Mucosa of stomach (tissue), 1 donor: ENCODE data around the gene NUMB.

ENCODE experiments used
- H3K27me3 ChIP-seq: one replicate; pipeline ENCODE4 v1.7.0; 2013; ENCODE audit warnings: mild to moderate bottlenecking, low read length; ENCODE audit not compliant: control insufficient read depth, insufficient read depth
- H3K36me3 ChIP-seq: one replicate; pipeline ENCODE4 v1.7.0; 2013; ENCODE audit warnings: low read length; ENCODE audit not compliant: control insufficient read depth, insufficient read depth
- H3K4me1 ChIP-seq: one replicate; pipeline ENCODE4 v1.7.0; 2013; ENCODE audit warnings: mild to moderate bottlenecking, low read length; ENCODE audit not compliant: control insufficient read depth, insufficient read depth
- H3K4me3 ChIP-seq: one replicate; pipeline ENCODE4 v1.7.0; 2013; ENCODE audit warnings: low read length
- H3K9ac ChIP-seq: one replicate; pipeline ENCODE4 v1.7.0; 2013; ENCODE audit warnings: mild to moderate bottlenecking, low read length, moderate library complexity
- H3K9me3 ChIP-seq: one replicate; pipeline ENCODE4 v1.7.0; 2013; ENCODE audit warnings: mild to moderate bottlenecking, low read length, moderate library complexity; ENCODE audit not compliant: control insufficient read depth
- donor health status: Pancreatic carcinoma.

NUMB gene

GRCh38 chr14:73261075-73261474 is 197.3 kb downstream of the NUMB start:
- Histone ChIP-seq H3K9ac (no peak overlapping the region), H3K36me3 (no peaks in the 10 kb centered on the region)

GRCh38 chr14:73260574-73260973 is 197.8 kb downstream of the NUMB start:
- H3K4me1 ChIP-seq: no peaks in the 10 kb centered on the region
- H3K9me3 ChIP-seq: no peaks in the 10 kb centered on the region
- H3K4me3 ChIP-seq: no peak overlapping the region
- no peaks in the 10 kb centered on the region for H3K27me3 ChIP-seq
- H3K9ac ChIP-seq: no peak overlapping the region
- H3K36me3 ChIP-seq: no peaks in the 10 kb centered on the region

More at GRCh38 chr14:73261075-73261474, 197.3 kb downstream of the NUMB start:
- Histone ChIP-seq H3K4me1 (no peaks in the 10 kb centered on the region), H3K4me3 (no peak overlapping the region), H3K9me3 (no peaks in the 10 kb centered on the region), H3K27me3 (no peaks in the 10 kb centered on the region)

GRCh38 chr14:73259837-73260236 is 198.5 kb downstream of the NUMB start:
- Histone ChIP-seq H3K27me3 (no peaks in the 10 kb centered on the region), H3K36me3 (no peaks in the 10 kb centered on the region), H3K4me1 (no peaks in the 10 kb centered on the region), H3K4me3 (no peak overlapping the region), H3K9ac (no peak overlapping the region), H3K9me3 (no peaks in the 10 kb centered on the region)

- Histone ChIP-seq H3K36me3 (no peaks in the 10 kb centered on the region), H3K27me3 (no peaks in the 10 kb centered on the region), H3K4me1 (no peaks in the 10 kb centered on the region), H3K9me3 (no peaks in the 10 kb centered on the region), H3K4me3 (no peak overlapping the region), H3K9ac (no peak overlapping the region)
Measured at GRCh38 chr14:73258845-73259611, 199.3 kb downstream of the NUMB start.

GRCh38 chr14:73258076-73258475 is 200.3 kb downstream of the NUMB start:
- Histone ChIP-seq H3K9ac (no peak overlapping the region), H3K36me3 (no peaks in the 10 kb centered on the region), H3K4me3 (no peak overlapping the region), H3K27me3 (no peaks in the 10 kb centered on the region), H3K9me3 (no peaks in the 10 kb centered on the region), H3K4me1 (no peaks in the 10 kb centered on the region)

GRCh38 chr14:73255693-73256225 is 202.6 kb downstream of the NUMB start:
- H3K9me3 ChIP-seq: no peaks in the 10 kb centered on the region
- H3K4me1 ChIP-seq: no peaks in the 10 kb centered on the region
- no peaks in the 10 kb centered on the region for H3K27me3 ChIP-seq
- H3K9ac ChIP-seq: no peak overlapping the region
- H3K4me3 ChIP-seq: no peak overlapping the region
- H3K36me3 ChIP-seq: no peaks in the 10 kb centered on the region

- no peaks in the 10 kb centered on the region for H3K4me1 ChIP-seq
- H3K9me3 ChIP-seq: no peaks in the 10 kb centered on the region
- H3K27me3 ChIP-seq: no peaks in the 10 kb centered on the region
- no peak overlapping the region for H3K9ac ChIP-seq
- no peaks in the 10 kb centered on the region for H3K36me3 ChIP-seq
- no peak overlapping the region for H3K4me3 ChIP-seq
Measured at GRCh38 chr14:73255005-73255400, 203.3 kb downstream of the NUMB start.

GRCh38 chr14:73254247-73255004 is 203.9 kb downstream of the NUMB start:
- no peaks in the 10 kb centered on the region for H3K9me3 ChIP-seq
- H3K27me3 ChIP-seq: no peaks in the 10 kb centered on the region
- no peak overlapping the region for H3K4me3 ChIP-seq
- H3K36me3 ChIP-seq: no peaks in the 10 kb centered on the region
- H3K9ac ChIP-seq: no peak overlapping the region
- H3K4me1 ChIP-seq: no peaks in the 10 kb centered on the region

- H3K4me3 ChIP-seq: no peak overlapping the region
Measured at GRCh38 chr14:73253721-73254120, 204.6 kb downstream of the NUMB start.

GRCh38 chr14:73253323-73253610 is 205.1 kb downstream of the NUMB start:
- Histone ChIP-seq H3K4me3 (no peak overlapping the region), H3K9me3 (no peaks in the 10 kb centered on the region), H3K9ac (no peak overlapping the region), H3K27me3 (no peaks in the 10 kb centered on the region), H3K36me3 (no peaks in the 10 kb centered on the region), H3K4me1 (no peaks in the 10 kb centered on the region)

More at GRCh38 chr14:73253721-73254120, 204.6 kb downstream of the NUMB start:
- Histone ChIP-seq H3K27me3 (no peaks in the 10 kb centered on the region), H3K9ac (no peak overlapping the region), H3K4me1 (no peaks in the 10 kb centered on the region), H3K36me3 (no peaks in the 10 kb centered on the region), H3K9me3 (no peaks in the 10 kb centered on the region)

- no peak overlapping the region for H3K9ac ChIP-seq
- H3K27me3 ChIP-seq: no peaks in the 10 kb centered on the region
- H3K4me3 ChIP-seq: no peak overlapping the region
- no peaks in the 10 kb centered on the region for H3K4me1 ChIP-seq
- no peaks in the 10 kb centered on the region for H3K36me3 ChIP-seq
- no peaks in the 10 kb centered on the region for H3K9me3 ChIP-seq
Measured at GRCh38 chr14:73252491-73253322, 205.6 kb downstream of the NUMB start.
